NK-92 treated with Interleukin-12 subunit alpha and Interleukin-12 subunit beta, amount 100 ng/mL, for 24 hours (cell line): ENCODE data around the gene GOLGA6A.
"Not testable (repeated sequence)": the region's sequence is repeated elsewhere in the genome, so short reads cannot be mapped to it uniquely, and the experiment has no call there.

Experiments used
- DNase-seq: peaks from one replicate; lab custom pipeline; 2025; lab: John Stamatoyannopoulos, UW

GOLGA6A gene, protein sequence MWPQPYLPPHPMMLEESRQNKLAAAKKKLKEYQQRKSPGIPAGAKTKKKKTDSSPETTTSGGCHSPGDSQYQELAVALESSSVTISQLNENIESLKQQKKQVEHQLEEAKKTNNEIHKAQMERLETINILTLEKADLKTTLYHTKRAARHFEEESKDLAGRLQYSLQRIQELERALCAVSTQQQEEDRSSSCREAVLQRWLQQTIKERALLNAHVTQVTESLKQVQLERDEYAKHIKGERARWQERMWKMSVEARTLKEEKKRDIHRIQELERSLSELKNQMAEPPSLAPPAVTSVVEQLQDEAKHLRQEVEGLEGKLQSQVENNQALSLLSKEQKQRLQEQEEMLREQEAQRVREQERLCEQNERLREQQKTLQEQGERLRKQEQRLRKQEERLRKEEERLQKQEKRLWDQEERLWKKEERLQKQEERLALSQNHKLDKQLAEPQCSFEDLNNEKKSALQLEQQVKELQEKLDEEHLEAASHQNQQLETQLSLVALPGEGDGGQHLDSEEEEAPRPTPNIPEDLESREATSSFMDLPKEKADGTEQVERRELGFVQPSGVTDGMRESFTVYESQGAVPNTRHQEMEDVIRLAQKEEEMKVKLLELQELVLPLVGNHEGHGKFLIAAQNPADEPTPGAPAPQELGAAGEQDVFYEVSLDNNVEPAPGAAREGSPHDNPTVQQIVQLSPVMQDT

DNA sequence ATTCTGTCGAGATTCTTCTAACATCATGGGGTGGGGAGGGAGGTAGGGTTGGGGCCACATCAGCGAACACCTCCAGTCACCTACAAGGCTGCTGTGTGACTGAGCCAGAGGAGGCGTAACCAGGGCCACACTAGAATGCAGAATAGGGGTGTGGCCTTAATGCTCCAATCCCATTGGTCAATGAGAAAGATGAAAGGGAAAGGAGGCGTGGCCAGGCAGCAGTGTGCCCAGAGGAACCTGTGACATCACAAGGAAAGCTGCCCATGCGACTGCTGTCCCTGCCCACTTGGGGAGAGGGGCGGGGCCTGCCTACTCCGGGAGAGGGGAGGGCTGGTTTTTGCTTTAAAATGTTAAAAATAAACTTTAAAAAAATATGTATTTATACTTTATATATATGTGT, at the start of gene GOLGA6A:
GOLGA6A (minus strand) TSS at position 101 of the 400 bp plus-strand sequence; CDS start at position 60, 41 bp downstream.
- DNase-seq: not testable (repeated sequence)

DNA sequence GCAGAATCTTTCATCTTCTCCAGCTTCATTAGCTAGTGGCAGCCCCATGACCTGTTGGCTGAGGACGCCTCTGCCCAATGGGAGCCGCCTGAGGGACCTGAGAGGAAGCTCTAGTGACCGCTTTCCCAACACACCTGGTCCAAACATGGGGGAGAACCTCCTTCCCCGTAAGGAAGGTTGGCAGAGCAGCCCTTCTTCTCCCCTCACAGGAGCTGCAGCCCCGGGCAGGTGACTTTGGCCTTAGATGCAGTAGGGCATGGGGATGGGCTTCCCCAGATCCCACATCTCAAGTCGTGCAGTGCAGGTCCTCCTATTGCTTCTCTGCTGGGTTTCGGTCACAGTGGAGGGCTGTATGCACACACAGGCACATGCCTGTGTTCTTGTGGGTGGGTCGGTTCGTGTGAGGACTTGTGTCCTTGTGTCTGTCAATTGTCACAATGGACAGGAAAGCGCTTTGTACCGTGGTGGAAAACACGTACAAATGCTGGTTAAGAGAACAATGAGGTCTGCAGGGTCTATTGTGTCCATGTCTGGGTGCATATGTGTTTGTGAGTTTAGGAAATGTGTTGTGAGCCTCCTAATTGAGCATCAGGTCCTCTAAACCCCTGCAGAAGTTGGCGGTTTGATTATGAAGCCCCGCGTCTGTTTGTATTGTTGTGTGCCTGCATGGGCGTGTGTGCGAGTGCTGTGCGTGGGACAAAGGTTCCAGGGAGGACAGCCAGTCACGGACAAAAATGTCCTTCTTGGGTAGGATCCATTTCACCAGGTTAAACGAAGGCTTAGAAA, 49.5 kb upstream of the GOLGA6A start:
- DNase-seq: no peak

DNA sequence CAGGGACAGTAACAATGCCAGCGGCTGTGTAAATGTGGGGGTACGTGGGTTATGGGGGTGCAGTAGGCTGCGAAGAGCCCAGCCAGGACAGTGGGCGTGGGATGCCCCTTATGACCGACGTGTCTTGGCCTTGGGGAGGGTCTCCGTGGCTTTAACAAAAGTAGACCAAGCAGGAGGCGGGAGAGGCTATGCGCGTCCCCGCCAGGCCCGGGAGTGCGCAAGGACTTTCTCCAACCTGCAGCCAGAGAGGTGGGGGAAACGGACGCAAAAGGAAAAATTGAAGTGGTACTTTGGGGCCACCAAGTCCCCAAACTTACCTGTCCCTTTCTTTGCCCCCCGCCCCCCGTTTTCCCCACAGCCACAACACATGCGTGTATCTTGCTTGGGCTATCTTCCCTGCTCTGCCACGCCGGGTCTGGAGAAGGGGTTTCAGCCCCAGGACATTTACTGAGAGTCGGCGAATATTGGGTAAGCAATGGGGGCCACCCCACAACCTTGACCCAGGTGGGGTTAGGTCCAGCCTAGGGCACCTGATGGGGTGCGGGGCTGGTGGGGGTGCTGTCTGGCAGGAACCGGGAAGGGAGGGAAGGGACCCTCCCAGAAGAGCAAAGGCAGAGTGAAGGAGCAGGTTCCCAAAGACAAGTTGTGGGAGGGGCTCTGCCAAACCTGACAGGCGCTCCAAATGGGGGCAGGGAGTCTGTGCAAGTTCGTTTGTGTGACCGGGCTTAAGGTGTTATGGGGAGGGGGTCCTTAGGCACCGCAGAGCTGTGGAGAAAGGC, 48.7 kb upstream of the GOLGA6A start:
- DNase-seq: no peak

DNA sequence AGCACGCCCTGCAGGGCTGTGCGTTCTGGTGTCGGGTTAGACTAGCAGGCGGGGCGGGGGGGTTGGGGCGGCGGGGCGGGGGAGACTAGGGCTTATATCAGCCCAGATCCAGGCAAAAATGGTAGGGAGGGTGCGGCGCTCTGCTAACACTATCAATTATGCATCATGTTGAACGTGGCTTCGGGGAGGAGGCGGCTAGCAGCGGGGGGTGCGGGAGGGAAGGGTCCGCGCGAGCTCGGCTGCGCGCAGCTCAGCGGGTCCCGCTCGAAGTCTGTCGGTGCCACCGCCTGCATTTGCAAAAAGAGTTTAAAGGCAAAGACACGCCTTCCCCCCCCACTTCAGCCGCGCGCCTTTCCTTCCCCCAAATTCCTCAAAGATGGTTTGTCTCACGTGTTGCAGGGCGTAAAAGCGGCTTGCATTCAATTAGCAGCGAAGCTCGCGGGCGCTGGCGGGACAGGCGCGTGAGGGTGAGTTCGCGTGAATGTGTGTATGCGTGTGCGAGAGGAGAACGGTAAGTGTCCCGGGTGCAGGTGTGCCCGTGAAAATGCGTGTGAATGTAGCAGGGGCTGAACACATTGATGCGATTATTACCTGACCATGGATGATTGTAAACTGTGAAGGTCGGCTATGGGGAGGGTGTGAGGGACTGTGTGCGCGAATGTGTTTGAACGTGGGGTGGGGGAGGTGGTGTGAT, 48.0 kb upstream of the GOLGA6A start, which contains the start of gene ISLR2:
ISLR2 (plus strand) TSS at position 432 of the 694 bp plus-strand sequence. CDS start 2,169 bp downstream, outside the sequence.
- no peak for DNase-seq

DNA sequence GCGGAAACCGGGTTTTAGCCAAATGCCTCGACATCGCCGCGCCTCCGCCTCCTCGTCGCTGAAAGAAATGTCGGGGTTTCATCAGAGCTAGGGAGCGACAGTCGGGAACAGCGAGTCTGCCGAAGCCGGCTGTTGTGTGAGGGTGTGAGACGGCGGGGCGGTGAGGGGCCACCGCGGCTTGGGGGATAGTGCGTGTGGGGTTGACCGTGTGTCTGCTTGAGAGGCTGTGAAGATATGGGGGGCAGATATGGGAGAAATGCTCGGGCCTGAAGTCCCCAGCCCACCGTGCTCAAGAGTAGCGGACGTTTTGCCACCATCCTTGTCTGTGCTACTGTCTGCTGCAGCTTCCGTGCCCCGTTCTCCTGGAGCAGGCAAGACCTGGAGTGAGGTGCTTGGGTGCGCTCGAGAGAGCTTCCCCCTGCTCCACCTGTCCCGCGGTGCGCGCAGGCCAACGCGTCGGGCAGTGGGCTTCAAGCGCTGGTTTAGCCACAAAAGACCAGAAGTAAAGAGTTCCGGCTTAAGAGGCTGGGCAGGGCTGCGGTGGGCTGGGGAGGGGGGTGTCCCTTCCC, 47.3 kb upstream of the GOLGA6A start:
- no peak for DNase-seq

DNA sequence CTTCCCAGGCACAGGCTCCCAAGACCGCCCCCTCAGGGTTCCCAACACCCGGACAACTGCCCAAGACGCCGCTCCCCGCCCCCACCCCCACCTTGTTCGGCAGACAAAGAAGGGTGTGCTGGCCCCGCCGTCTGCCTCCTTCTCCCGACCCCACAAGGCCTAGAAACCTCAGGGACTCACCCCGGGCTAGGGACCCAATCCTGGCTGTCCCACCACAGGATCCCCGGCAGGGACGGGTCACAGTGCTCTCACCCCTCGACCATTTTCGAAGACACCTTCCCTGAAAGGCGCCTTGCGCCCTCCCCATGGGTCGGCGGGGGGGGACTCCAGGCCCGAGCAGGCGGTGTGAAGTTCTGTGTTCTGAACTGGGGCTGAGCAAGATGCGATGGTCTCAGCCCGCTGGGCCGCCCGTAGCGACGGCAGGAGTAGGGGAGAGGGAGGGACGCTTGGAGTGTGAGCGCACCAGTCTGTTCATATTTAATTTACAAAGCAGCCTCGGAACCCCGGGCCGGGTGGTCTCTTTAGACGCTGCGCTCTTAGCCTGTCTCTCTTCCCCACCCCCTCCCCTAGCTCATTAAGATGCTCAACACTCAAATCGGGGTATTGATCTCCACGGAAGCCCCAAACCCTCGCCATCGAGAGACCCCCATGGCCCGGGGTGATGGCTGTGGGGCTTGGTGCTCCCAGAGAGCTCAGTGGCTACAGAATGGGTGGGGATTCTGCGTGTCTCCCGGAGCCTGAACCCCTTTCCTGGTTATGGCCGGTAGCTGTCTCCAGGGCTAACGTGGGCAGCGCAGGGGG, 46.6 kb upstream of the GOLGA6A start:
- DNase-seq: no peak

DNA sequence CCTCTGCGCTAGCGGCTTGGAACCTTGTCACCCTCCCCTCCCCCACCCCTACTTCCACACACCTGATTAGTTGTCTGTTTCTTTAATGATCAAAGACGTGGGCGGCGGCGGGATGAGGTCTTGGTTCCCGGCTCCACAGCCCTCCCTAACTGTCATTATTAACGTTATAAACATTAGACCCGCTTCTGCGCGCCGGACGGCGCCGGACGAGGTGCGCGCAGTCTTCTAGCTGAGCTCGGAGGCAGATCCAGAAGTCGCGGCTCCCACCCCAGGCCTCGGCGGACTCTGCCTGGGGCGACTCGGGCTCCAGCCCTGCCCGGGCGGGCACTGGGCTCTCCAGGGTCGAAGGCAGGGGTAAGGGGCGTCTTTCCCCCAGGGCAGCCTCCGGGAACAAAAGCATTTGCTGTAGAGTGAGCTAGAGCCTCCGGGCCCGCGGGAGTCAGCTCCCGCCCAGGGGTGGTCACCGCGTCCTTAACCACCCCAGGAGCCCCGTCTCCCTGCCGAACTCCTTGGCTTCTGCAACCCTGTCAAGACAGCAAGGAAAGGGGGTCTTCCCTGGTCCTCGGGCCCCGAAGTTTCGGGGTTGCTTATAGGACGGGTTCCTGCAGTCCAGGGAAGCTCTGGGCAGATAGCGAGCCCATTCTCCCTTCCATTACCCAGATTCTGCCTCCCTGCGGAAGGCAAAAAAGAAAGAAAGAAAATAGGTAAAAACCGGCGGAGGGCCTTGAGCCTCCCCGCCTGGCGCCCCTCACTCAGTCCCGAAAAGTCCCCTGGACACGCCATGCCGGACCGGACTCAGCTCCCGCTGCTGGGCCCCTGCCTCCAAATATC, 45.8 kb upstream of the GOLGA6A start:
- DNase-seq: no peak

DNA sequence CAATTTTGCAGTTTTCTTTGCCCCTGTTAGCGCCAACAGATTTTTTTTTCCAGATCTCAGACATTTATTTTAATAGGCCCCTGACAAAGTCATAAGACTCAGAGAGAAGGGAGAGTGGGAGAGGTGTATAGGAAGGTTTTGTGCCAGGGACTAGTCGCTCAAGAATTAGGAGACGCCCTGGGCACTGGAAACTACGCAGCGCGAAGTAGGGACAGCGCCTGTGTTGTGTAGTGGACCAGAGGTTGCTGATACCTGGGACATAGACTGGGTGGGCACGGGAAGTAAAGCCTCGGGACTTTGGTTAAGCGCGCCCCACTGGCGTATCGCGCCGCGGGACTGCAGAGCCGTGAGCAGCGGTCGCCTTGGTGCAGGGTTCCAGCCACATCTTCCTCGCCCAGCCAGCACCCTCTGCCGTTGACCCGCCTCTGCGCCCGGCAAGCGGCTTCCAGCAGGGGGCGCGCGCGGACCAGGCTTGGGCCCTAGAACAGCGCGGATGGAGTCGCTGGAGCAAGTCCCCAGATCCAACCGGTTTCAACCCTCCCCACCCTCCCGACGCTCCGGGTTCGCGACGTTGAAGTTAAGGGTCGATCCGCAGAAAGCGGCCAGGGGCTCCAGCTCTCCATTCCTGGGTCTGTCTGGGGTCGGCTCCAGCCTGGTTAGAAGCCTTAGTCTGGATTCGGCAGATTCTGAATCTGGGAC, 45.1 kb upstream of the GOLGA6A start:
- peak; percentile 73 for DNase-seq

DNA sequence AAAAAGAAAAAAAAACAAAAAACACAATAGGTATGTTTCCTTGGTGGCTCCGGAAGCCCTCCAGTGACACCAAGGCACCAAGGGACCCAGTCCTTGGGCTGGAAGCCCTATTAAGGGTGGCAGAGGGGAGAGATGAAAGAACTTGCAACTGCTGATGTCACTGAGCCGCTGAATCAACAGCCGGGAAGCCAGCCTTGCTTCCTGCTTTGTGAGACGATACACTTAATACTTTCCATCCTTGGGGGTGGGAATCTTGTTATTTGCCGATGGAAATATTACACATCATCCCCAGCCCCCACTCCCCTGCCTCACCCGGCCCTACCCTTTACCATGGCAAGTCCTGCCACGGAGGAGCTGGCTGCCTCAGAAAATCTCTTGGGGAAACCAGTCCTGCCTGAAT, 42.4 kb upstream of the GOLGA6A start:
- no peak for DNase-seq

DNA sequence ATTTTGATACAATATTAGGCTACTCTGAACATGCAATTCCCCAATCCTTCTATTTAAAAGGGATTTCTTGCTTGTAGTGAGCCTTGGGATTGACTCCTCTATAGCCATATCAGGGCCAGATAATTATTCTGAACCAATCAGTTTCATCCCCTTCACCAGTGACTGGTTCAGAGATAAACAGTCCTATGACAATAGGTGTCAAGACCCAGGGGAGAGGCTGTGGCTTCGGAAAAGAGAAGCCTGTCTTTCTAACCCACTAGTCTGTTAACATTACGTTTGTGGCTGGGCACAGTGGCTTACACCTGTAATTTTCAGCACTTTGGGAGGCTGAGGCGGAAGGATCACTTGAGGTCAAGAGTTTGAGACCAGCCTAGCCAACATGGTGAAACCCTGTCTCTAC, 41.8 kb upstream of the GOLGA6A start:
- DNase-seq: no peak

DNA sequence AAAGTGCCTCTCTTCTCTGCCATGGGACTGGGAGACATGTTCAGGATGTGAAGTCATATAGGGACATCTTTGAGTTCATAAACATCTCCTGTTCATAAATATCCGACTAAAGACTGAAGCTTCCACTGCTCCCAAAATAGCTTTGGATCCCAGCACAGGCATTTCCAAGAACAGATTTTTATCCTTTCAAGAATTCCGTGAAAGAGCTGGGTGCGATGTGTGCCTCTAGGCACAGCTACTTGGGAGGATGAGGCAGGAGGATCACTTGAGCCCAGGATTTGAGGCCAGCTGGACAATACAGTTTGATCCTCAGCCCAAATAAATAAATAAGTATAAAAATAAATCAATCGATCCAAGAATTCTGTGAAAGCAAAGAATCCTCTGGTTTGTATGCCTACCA, 41.3 kb upstream of the GOLGA6A start:
- no peak for DNase-seq

DNA sequence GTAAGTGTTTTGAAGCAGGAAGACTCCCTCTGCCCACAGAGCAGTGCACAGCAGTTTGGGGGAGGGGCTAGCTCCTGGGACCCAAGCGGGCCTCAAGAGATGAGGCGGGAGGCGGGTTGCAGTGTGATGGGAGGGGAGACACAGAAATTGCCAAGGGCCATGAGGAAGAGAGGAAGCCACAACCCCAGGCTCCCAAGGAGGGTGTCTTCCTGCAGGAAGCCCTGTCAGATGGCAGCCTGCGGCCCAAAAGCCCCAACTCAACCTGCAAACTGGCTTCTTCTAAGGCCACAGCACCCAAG, 40.7 kb upstream of the GOLGA6A start:
- no peak for DNase-seq

DNA sequence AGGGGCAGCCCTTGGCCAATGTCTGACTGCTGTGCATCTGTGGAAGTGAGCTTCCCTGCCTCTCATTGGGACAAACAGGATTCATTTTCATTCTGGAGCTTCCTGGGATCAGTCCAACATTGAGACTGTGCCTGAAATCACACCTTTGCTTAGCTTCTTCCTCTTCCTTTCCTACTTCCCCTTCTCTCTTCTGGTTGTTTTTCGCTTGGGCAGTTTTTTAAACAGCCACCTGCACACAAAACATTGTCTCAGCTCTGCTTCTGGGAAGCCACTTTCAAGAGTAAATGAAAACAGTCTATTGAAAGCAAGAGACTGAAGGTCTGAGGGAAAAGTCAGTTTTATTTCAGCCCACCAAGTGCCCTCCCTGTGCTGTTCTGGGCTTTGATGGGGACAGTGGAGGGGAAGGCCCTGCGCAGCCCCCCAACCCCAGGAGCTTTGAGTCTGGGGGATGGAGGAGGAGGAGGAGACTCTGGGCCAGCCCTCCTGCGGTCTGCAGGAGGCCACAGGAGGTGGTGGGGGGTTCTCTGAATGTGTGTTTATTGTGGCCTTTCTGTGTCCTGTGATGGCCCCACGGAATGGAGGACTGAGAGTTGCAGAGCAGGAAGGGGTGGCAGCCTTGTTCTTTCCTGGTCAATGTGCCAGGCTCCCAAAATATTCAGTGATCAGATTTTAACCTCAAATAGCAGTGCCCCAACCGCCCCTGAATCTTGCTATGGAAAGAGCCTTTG, 40.2 kb upstream of the GOLGA6A start:
- no peak for DNase-seq

DNA sequence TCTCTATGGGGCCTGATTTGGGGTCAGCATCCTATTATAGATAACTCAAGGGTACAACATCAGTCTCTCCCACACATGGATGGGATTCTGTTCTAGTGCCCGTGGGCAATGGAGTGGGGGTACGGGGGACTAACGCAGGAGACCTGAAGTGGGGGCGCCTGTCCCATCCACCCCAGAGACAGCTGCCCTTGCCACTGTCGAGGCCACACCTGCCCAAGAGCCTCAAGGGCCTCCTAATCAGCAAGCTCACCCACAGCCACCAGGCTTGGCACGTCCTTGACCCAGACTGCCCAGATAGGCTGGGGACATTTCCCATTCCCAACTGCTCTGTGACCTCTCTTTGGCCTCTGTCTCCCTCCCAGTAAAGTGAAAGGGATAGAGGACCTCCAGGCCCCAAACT, 39.5 kb upstream of the GOLGA6A start:
- DNase-seq: no peak

DNA sequence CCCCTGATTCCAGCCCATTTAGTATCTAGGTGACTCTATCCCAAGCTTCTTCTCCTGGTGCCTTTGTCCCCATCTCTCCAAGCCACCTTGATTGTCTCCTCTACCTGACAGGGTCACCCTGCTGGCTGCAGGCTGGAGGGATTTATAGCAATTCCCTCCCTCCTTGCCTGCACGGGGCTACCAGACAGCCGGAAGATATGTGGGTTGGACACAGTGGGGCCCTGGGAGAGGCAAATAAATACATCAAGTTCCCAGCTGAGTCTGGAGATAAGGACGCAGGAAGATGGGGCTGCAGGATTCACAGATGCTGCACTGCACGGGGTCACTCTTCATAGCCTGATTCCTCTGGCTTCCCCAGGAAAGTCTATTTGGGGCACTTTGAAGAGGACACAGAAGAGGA, 38.7 kb upstream of the GOLGA6A start:
- DNase-seq: no peak

DNA sequence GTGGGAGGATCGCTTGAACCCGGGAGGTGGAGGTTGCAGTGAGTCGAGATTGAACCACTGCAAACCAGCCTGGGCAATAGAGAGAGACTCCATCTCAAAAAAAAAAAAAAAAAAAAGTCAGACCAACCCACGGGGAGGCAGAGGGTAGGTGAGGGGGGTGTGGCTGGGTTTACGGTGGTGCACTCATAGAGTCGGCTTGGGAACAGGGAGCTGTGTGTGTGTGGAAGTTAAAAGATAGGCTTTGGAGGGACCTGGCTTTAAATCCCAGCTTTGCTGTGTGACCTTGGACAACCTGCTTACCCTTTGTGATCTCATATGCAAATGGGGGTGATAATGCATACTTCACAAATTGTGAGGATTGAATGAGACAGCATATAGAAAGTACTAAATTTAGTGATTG, 38.1 kb upstream of the GOLGA6A start:
- no peak for DNase-seq

DNA sequence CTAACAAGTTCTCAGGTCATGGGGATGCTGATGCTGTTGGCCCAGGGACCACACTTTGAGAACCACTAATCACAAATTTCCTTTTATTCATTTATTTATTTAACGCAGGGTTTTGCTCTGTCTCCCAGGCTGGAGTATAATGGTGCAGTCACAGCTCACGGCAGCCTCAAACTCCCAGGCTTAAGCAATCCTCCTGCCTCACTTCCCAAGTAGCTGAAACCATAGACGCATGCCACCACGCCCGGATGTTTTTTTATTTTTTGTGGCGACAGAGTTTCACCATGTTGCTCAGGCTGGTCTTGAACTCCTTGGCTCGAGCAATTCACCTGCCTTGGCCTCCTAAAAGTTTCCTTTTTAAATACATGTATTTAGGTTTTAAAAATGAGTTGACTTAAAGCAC, 27.4 kb upstream of the GOLGA6A start:
- no peak for DNase-seq

DNA sequence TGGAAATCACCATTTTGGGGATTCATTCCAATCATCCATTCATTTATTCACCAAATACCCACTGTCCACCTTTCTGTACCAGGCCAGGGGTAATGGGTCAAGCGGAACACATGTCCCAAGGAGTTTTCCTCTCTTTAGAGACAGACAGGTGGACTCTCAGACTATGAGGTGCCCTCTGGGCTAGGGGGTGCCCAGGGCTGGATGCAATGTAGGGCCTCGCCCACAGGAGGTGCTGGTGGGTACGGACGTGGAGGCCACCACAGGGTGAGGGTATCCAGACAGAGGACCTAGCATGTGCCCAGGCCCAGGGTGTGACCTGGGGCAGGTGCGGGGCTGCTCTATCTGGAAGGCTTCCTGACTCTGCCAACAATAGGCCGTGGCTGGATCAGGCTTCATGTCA, 26.3 kb upstream of the GOLGA6A start:
- not testable (repeated sequence) for DNase-seq
